Gastroesophageal sphincter (tissue), 4 donors: ENCODE measurements around the gene PPM1L. TPM values are rescaled to one million over a fixed set of nuclear protein-coding genes. Genes with fewer than 3 reads are reported as not detected.

Experiments used
- ATAC-seq: fragments of 150-250 bp; one replicate; pipeline ENCODE4 v1.9.1; 2016; ENCODE audit warnings: mild to moderate bottlenecking, moderate library complexity
- H3K27ac ChIP-seq, 4 donors: fragments of 200-600 bp; sonication (generic) in 3 of 4; 1 replicate in 3 of 4; 2 replicates in 1 of 4; pipeline ENCODE4 v1.5.1; 2016 to 2019
- H3K27me3 ChIP-seq: fragments of 200-600 bp; sonication (generic); one replicate; pipeline ENCODE4 v1.5.1; 2019
- H3K36me3 ChIP-seq, 2 donors: fragments of 200-600 bp; sonication (generic); one replicate each; pipeline ENCODE4 v1.5.1; 2019; ENCODE audit warnings: control low read depth in 1 of 2
- H3K4me1 ChIP-seq, 3 donors: fragments of 200-600 bp; sonication (generic); 1 replicate in 2 of 3; 2 replicates in 1 of 3; pipeline ENCODE4 v1.5.1; 2016 to 2019; ENCODE audit warnings: control low read depth in 2 of 3
- H3K4me3 ChIP-seq, 2 donors: fragments of 200-600 bp; sonication (generic); one replicate each; pipeline ENCODE4 v1.5.1; 2019; ENCODE audit warnings: mild to moderate bottlenecking in 1 of 2, moderate library complexity in 1 of 2
- H3K9me3 ChIP-seq, 3 donors: fragments of 200-600 bp; sonication (generic); one replicate each; pipeline ENCODE4 v1.5.1; 2017 to 2019; ENCODE audit warnings: control low read depth in 2 of 3
- EP300 ChIP-seq: sonication (generic); formaldehyde crosslinking; IDR thresholded peaks from one replicate; pipeline ENCODE4 v1.6.1; 2017; ENCODE audit warnings: antibody characterized with exemption, mild to moderate bottlenecking
- POLR2A ChIP-seq, 2 donors: fragments of 450-650 bp; IDR thresholded peaks; one replicate each; pipeline ENCODE4 v1.6.1; 2017; ENCODE audit warnings: antibody characterized with exemption in 2 of 2, mild to moderate bottlenecking in 2 of 2, moderate library complexity in 1 of 2
- POLR2AphosphoS5 ChIP-seq: sonication (generic); formaldehyde crosslinking; IDR thresholded peaks from one replicate; pipeline ENCODE4 v1.6.1; 2017; ENCODE audit warnings: antibody characterized with exemption
- WGBS, 2 donors: methylation state at CpG; one replicate each; pipeline ENCODE4 v1.1.5; 2018; ENCODE audit warnings: low coverage in 1 of 2; 5-methylcytosine and 5-hydroxymethylcytosine counted together
- total RNA-seq, 4 donors: library from RNA; depleted of rRNA; stranded (reverse); fragments of >200 nt; gene quantifications; one replicate each; pipeline ENCODE4 v1.1.0, GENCODE V29; 2016
- TF ChIP-seq, protein P1 (sequence below), 4 experiments: fragments of 200-600 bp in 2 of 4; fragments of 450-650 bp in 2 of 4; sonication (generic) in 1 of 4; IDR thresholded peaks; one replicate each; pipeline ENCODE4 v1.5.1; 2017 to 2019; ENCODE audit warnings: antibody characterized with exemption in 4 of 4, mild to moderate bottlenecking in 2 of 4, moderate library complexity in 2 of 4

The PPM1L gene
- total RNA-seq, 4 donors from 2014 or later, result 47.4 to 93.1 (median 60.6) TPM

DNA sequence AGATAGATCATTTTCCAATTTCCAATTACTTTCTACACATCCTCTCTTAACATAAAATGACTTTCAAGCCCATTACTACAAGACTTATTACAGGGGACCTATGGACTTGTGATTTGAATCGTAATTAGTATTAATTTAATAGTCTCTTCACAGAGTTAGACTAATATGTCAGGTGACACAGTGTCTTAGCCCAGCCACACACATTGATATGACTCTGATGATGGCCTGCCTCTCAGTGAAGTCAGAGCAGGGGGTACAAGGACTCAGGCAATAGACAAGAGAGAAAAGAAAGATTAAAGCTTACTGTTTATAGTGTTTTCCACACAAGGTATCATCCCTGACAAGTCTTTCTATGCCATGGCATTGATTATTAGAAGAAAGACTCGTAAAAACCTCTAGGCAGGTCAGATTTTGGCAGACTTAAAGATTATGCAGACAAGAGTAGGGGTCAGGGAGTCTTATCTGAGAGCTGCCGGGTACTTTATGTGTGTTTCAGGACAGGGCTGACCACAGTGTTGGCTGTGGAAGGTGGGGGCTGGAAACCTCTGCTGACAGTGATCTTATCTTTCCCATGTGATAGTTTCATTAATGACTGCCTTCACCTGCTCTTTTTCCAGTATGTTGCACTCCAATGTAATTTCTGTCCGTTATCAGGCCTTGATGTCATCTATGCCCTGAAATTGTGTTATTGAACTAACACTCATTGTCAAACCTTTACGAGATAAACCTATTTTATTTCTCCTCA is 299.0 kb downstream of the PPM1L start:
- Histone ChIP-seq H3K36me3 (no peaks in the 10 kb centered on the region), H3K27ac (no peak overlapping the region), H3K9me3 (no peaks in the 10 kb centered on the region), H3K4me1 (no peaks in the 10 kb centered on the region), H3K4me3 (no peak overlapping the region), H3K27me3 (no peaks in the 10 kb centered on the region)
- 71 to 93% methylated on average over 4 to 5 of the region's 5 CpGs for WGBS, 2 donors
- TF ChIP-seq POLR2AphosphoS5, result no peak
- TF ChIP-seq, protein P1, sequence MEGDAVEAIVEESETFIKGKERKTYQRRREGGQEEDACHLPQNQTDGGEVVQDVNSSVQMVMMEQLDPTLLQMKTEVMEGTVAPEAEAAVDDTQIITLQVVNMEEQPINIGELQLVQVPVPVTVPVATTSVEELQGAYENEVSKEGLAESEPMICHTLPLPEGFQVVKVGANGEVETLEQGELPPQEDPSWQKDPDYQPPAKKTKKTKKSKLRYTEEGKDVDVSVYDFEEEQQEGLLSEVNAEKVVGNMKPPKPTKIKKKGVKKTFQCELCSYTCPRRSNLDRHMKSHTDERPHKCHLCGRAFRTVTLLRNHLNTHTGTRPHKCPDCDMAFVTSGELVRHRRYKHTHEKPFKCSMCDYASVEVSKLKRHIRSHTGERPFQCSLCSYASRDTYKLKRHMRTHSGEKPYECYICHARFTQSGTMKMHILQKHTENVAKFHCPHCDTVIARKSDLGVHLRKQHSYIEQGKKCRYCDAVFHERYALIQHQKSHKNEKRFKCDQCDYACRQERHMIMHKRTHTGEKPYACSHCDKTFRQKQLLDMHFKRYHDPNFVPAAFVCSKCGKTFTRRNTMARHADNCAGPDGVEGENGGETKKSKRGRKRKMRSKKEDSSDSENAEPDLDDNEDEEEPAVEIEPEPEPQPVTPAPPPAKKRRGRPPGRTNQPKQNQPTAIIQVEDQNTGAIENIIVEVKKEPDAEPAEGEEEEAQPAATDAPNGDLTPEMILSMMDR (IDR thresholded peaks at IDR 0.05), result no peak
- no peak for TF ChIP-seq EP300
- TF ChIP-seq POLR2A (IDR thresholded peaks at IDR 0.05), result no peak
- ATAC-seq, result no peak

DNA sequence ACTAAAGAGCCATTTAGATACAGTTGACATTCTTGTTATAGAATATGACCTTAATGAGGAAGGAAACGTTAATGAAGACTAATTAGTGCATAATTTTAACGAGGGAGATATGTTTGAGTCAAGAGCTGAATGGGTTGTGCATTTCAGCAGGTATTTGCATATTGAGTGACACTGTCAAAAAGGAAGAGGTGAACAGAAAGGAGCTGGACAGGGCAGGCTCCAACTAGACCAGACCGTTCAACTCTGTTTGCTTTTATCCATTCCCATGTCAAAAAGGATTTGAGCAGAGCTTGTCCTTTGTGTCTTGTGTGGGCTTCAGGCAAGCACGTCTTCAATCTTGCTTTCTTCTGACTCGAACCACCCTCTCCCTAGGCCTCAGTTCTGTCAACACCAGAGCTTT is 308.4 kb downstream of the PPM1L start:
- H3K36me3 ChIP-seq, result peaks cover 0 to 33% of the 10 kb centered on the region in 2 donors
- H3K27ac ChIP-seq, result no peak overlapping the region
- no peak for ATAC-seq
- no peaks in the 10 kb centered on the region for H3K9me3 ChIP-seq
- H3K4me1 ChIP-seq, result no peaks in the 10 kb centered on the region
- no peaks in the 10 kb centered on the region for H3K27me3 ChIP-seq
- no peak for TF ChIP-seq POLR2A (IDR thresholded peaks at IDR 0.05)
- no peak for TF ChIP-seq EP300
- TF ChIP-seq, protein P1 (IDR thresholded peaks at IDR 0.05), result no peak
- TF ChIP-seq POLR2AphosphoS5, result no peak
- 76 to 89% methylated on average over 3 to 5 of the region's 5 CpGs for WGBS, 2 donors
- no peak overlapping the region for H3K4me3 ChIP-seq

DNA sequence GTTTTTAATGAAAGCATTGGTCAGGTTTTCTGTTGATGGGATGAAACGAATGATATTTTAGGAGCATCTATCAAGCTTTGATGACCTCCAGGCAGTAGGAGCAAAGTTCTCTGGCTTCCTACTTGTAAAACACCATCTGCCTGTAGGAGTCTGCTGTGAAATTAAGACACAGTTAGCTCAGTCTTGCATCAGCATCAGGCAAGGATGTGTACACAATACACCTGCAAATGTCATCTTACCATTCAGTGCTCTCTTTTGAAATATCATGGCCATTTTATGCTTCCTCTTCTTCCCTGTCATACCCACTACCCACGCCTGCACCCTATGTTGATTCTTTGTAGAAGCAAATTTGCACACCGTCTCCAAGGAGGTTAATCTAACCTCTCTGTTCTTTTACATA is 310.9 kb downstream of the PPM1L start:
- no peak overlapping the region for H3K27ac ChIP-seq
- WGBS, 2 donors, result 84 to 100% methylated on average over 2 to 3 of the region's 3 CpGs
- H3K27me3 ChIP-seq, result no peaks in the 10 kb centered on the region
- peaks cover 0 to 44% of the 10 kb centered on the region in 2 donors for H3K36me3 ChIP-seq
- H3K4me1 ChIP-seq, result peaks cover 0 to 7% (median 0%) of the 10 kb centered on the region in 3 donors
- no peak for TF ChIP-seq EP300
- TF ChIP-seq POLR2A (IDR thresholded peaks at IDR 0.05), result no peak
- H3K9me3 ChIP-seq, result no peaks in the 10 kb centered on the region
- no peak overlapping the region for H3K4me3 ChIP-seq
- no peak for ATAC-seq

DNA sequence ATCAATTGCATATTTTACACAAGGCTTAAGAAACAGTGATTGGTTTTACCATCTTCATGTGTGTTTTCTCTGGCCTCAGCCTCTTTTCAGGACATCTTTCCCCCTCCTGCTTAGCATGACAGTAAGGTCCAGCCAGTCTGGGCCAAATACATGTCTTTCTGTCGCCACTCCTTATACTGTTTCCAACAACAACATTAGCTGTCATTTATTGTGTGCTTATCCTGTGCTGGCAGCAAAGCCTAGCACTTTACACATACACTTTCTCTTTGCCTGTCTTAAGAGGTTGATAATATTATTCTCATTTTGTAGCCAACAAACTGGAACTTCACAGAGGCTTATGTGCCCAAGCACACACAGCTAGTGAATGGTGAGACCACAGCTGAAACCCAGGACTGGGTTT is 311.3 kb downstream of the PPM1L start:
- peaks cover 0 to 7% (median 0%) of the 10 kb centered on the region in 3 donors for H3K4me1 ChIP-seq
- no peak for TF ChIP-seq POLR2AphosphoS5
- TF ChIP-seq, protein P1 (IDR thresholded peaks at IDR 0.05), result no peak
- no peak for TF ChIP-seq EP300
- TF ChIP-seq POLR2A (IDR thresholded peaks at IDR 0.05), result no peak
- H3K36me3 ChIP-seq, result peaks cover 0 to 44% of the 10 kb centered on the region in 2 donors
- H3K9me3 ChIP-seq, result no peaks in the 10 kb centered on the region
- H3K4me3 ChIP-seq, result no peak overlapping the region
- ATAC-seq, result no peak
- H3K27ac ChIP-seq, result no peak overlapping the region
- WGBS, 2 donors, result 60 to 71% methylated on average over 1 of the region's 1 CpG
- no peaks in the 10 kb centered on the region for H3K27me3 ChIP-seq

DNA sequence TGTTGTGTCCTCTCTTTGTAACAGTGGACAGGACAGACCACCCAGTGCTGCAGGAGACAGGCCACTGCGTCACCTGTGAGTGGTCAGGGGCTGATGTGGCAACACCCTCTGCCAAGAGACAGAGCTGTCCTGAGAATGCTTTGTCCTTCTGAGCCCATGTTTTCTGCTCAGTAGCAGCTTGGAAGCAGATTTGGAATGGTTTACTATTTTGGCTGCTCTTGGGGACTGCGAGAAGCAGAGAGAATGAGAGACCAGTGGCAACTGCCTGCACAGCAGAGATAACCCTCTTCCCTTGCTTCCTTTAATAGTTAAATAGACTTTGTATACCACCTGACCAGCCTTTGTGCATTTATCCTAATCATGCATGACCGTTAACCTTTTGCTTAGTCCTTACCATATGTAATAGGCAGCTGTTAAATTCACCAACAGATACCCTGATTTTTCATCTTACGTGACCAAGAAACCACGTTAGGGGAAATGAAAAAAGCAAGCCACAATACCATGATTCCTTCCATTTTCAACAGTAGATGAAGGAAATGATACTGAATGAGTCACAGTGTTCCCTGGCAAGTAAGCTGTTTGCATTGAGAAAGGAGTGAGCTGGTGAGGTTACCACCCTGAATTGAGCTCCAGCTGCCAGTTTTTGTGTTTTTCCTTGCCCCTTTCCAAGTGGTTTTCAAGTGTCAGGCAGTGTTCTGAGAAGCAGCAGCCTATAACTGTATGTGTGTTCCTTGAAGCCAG is 313.6 kb downstream of the PPM1L start:
- TF ChIP-seq POLR2AphosphoS5, result no peak
- no peak for TF ChIP-seq EP300
- TF ChIP-seq, protein P1 (IDR thresholded peaks at IDR 0.05), result no peak
- TF ChIP-seq POLR2A (IDR thresholded peaks at IDR 0.05), result no peak
- no peaks in the 10 kb centered on the region for H3K9me3 ChIP-seq
- WGBS, 2 donors, result 79 to 90% methylated on average over 3 to 5 of the region's 5 CpGs
- peak; percentile 60 for ATAC-seq
- H3K36me3 ChIP-seq, result peaks cover 0 to 44% of the 10 kb centered on the region in 2 donors
- no peak overlapping the region for H3K27ac ChIP-seq
- H3K4me1 ChIP-seq, result peaks cover 0 to 7% (median 0%) of the 10 kb centered on the region in 3 donors
- H3K27me3 ChIP-seq, result no peaks in the 10 kb centered on the region
- no peak overlapping the region for H3K4me3 ChIP-seq
